Neural progenitor cell (in vitro differentiated cells): ENCODE results near the gene MVK. TPM values are rescaled to one million over a fixed set of nuclear protein-coding genes. Genes with fewer than 3 reads are reported as not detected.

ENCODE experiments used
- DNase-seq: peaks from one replicate; pipeline ENCODE4 v3.0.0-alpha.2; 2016; ENCODE audit warnings: low spot score
- H2AFZ ChIP-seq: fragments of 200-600 bp; sonication (generic); replicated peaks from 2 replicates; pipeline ENCODE4 v1.6.1; 2016; ENCODE audit warnings: antibody characterized with exemption
- H3F3A ChIP-seq: fragments of 200-600 bp; sonication (generic); 2 replicates; pipeline ENCODE4 v1.6.1; 2016; ENCODE audit warnings: antibody characterized with exemption, low read depth
- H3K27ac ChIP-seq: fragments of 200-600 bp; sonication (generic); 2 replicates; pipeline ENCODE4 v1.5.1; 2016; ENCODE audit warnings: mild to moderate bottlenecking
- H3K27me3 ChIP-seq: fragments of 200-600 bp; sonication (generic); 2 replicates; pipeline ENCODE4 v1.6.1; 2016; ENCODE audit warnings: mild to moderate bottlenecking, moderate library complexity
- H3K36me3 ChIP-seq: fragments of 200-600 bp; sonication (generic); 2 replicates; pipeline ENCODE4 v1.5.1; 2016
- H3K4me1 ChIP-seq: fragments of 200-600 bp; sonication (generic); 2 replicates; pipeline ENCODE4 v1.6.1; 2016; ENCODE audit warnings: mixed run types
- H3K4me2 ChIP-seq: fragments of 200-600 bp; sonication (generic); 2 replicates; pipeline ENCODE4 v1.6.1; 2016
- H3K4me3 ChIP-seq: fragments of 200-600 bp; sonication (generic); 2 replicates; pipeline ENCODE4 v1.5.1; 2016
- H3K79me2 ChIP-seq: fragments of 200-600 bp; sonication (generic); 2 replicates; pipeline ENCODE4 v1.6.1; 2016; ENCODE audit warnings: low read depth
- H3K9ac ChIP-seq: fragments of 200-600 bp; sonication (generic); 2 replicates; pipeline ENCODE4 v1.6.1; 2016
- H3K9me3 ChIP-seq: fragments of 200-600 bp; sonication (generic); 2 replicates; pipeline ENCODE4 v1.5.1; 2016; ENCODE audit warnings: low read depth
- H4K20me1 ChIP-seq: fragments of 200-600 bp; sonication (generic); 2 replicates; pipeline ENCODE4 v1.6.1; 2016; ENCODE audit warnings: low read depth
- H3K27ac Mint-ChIP-seq: 3 replicates; pipeline ENCODE4 v1.8.0; 2021; ENCODE audit warnings: mixed read lengths
- H3K27me3 Mint-ChIP-seq: 2 replicates; pipeline ENCODE4 v1.8.0; 2022; ENCODE audit warnings: low read depth, mild to moderate bottlenecking, inconsistent platforms, moderate library complexity, mixed read lengths; ENCODE audit not compliant: insufficient read depth
- H3K36me3 Mint-ChIP-seq: 3 replicates; pipeline ENCODE4 v1.8.0; 2021; ENCODE audit warnings: mixed read lengths
- H3K4me1 Mint-ChIP-seq: 3 replicates; pipeline ENCODE4 v1.8.0; 2021; ENCODE audit warnings: mixed read lengths
- H3K4me3 Mint-ChIP-seq: 3 replicates; pipeline ENCODE4 v1.8.0; 2021; ENCODE audit warnings: mild to moderate bottlenecking, moderate library complexity, mixed read lengths
- H3K9me3 Mint-ChIP-seq: 3 replicates; pipeline ENCODE4 v1.8.0; 2020; ENCODE audit warnings: mixed read lengths
- EZH2 ChIP-seq: fragments of 200-600 bp; sonication (generic); IDR thresholded peaks from 2 replicates; pipeline ENCODE4 v1.6.1; 2017; ENCODE audit warnings: antibody characterized with exemption, mild to moderate bottlenecking, moderate library complexity
- EZH2phosphoT487 ChIP-seq: fragments of 200-600 bp; sonication (generic); IDR thresholded peaks from 2 replicates; pipeline ENCODE4 v1.6.1; 2017; ENCODE audit warnings: antibody characterized with exemption
- total RNA-seq: library from RNA; depleted of rRNA; stranded (reverse); fragments of >200 nt; gene quantifications from 2 replicates; pipeline ENCODE4 v1.2.3, GENCODE V29; 2015; ENCODE audit warnings: low replicate concordance
- TF ChIP-seq, protein P1 (sequence below): fragments of 200-600 bp; sonication (generic); IDR thresholded peaks from 2 replicates; pipeline ENCODE4 v1.5.1; 2017; ENCODE audit warnings: antibody characterized with exemption, mild to moderate bottlenecking

The MVK gene
- total RNA-seq, 1 donor from 2014 or later: 8.3 TPM

DNA sequence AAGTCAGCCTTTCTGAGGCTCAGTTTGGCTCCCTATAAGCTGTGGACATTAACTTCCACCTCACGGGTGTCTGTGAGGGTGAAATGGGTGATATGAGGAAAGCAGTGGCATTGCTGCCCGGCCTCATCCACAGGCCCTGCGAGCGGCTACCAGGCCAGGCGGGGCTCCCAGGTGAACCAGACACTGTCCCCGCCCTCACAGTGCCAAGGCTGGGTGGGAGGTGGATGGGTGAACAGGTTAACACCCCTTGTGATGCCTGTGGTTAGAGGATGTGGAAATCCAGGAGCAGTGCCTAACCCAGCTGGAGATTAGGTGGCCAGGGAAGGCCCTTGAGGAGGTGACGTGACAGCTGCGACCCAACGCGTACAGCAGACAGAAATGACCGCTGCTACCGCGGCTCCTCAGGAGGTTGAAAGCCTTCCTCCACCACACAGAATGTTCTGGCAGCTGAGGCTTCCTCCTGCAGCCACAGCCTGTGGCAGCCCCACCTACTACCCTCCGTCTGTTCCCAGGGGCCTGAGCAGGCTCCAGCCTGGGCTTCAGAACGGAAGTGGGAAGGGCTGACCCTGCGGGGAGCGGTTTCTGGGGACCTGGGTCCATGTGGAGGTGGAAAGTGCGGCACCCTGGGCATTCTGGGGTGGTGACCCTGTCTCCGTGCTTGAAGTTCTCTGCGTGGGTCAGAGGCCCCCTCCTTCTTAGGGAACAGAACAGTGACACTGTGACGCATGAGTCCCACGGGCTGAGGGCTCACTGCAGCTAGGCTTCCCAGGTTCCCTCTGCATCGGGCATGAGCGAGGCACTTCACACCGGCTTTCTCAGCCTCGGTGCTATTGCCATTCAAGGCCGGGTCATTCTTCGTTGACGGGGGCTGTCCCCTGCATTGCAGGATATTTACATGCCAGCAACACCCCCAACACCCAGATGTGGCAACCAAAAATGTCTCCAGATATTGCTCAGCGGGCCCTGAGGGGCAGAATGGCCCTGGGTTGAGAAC lies 10.0 kb upstream of the MVK start:
- no peak for TF ChIP-seq EZH2
- TF ChIP-seq EZH2phosphoT487: no peak
- TF ChIP-seq, protein P1, sequence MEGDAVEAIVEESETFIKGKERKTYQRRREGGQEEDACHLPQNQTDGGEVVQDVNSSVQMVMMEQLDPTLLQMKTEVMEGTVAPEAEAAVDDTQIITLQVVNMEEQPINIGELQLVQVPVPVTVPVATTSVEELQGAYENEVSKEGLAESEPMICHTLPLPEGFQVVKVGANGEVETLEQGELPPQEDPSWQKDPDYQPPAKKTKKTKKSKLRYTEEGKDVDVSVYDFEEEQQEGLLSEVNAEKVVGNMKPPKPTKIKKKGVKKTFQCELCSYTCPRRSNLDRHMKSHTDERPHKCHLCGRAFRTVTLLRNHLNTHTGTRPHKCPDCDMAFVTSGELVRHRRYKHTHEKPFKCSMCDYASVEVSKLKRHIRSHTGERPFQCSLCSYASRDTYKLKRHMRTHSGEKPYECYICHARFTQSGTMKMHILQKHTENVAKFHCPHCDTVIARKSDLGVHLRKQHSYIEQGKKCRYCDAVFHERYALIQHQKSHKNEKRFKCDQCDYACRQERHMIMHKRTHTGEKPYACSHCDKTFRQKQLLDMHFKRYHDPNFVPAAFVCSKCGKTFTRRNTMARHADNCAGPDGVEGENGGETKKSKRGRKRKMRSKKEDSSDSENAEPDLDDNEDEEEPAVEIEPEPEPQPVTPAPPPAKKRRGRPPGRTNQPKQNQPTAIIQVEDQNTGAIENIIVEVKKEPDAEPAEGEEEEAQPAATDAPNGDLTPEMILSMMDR: no peak
- Histone ChIP-seq H3K9ac (no peak overlapping the region), H3K4me1 (no peaks in the 10 kb centered on the region), H3K27me3 (no peaks in the 10 kb centered on the region), H3K27ac (no peak overlapping the region), H3K36me3 (no peaks in the 10 kb centered on the region), H2AFZ (no peak overlapping the region), H3K4me3 (no peak overlapping the region), H3K9me3 (no peaks in the 10 kb centered on the region), H4K20me1 (no peaks in the 10 kb centered on the region), H3K79me2 (no peaks in the 10 kb centered on the region), H3F3A (no peaks in the 10 kb centered on the region), H3K4me2 (no peak overlapping the region)
- Mint-ChIP-seq H3K9me3 (no peaks in the 10 kb centered on the region), H3K27ac (no peak overlapping the region), H3K4me1 (peaks cover 6% of the 10 kb centered on the region), H3K4me3 (no peak overlapping the region), H3K27me3 (peaks cover 6% of the 10 kb centered on the region), H3K36me3 (peaks cover 27% of the 10 kb centered on the region)
- DNase-seq: no peak

- no peak overlapping the region for H3K27ac ChIP-seq
- H3K79me2 ChIP-seq: no peaks in the 10 kb centered on the region
- no peaks in the 10 kb centered on the region for H3K27me3 ChIP-seq
- Mint-ChIP-seq H3K9me3 (no peaks in the 10 kb centered on the region), H3K4me3 (no peak overlapping the region), H3K27me3 (peaks cover 6% of the 10 kb centered on the region), H3K27ac (no peak overlapping the region), H3K36me3 (peaks cover 28% of the 10 kb centered on the region), H3K4me1 (peaks cover 3% of the 10 kb centered on the region)
- no peak overlapping the region for H3K4me2 ChIP-seq
- H4K20me1 ChIP-seq: no peaks in the 10 kb centered on the region
- H3K4me3 ChIP-seq: no peak overlapping the region
- DNase-seq: no peak
- H3K36me3 ChIP-seq: no peaks in the 10 kb centered on the region
- no peak overlapping the region for H3K9ac ChIP-seq
- H3K4me1 ChIP-seq: no peaks in the 10 kb centered on the region
- H3K9me3 ChIP-seq: no peaks in the 10 kb centered on the region
- TF ChIP-seq, protein P1: no peak
- TF ChIP-seq EZH2phosphoT487 (no peak), EZH2 (no peak)
- H3F3A ChIP-seq: no peaks in the 10 kb centered on the region
- no peak overlapping the region for H2AFZ ChIP-seq
Observed at GRCh38 chr12:109566424-109566823, 7.2 kb upstream of the MVK start.

DNA sequence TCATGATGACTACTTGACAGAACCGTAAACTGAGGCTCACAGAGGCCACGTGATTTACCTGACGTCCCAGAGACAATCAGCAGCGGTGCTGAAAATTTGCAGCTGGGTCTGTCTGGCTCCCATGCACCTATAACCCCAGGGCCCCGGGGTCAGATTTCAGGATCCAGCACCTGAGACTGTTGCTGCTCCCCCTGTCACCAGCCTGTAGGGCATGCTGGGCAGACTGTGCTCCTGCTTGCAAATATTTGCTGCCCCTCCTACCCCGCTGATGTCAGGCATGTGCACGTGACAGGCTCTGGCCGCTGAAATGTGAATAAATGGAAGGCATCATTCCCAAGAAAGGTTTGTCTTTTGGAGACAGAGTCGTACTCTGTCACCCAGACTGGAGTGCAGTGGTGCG lies 6.3 kb upstream of the MVK start:
- H3K27me3 Mint-ChIP-seq: peaks cover 4% of the 10 kb centered on the region
- peaks cover 5% of the 10 kb centered on the region for H3K4me1 Mint-ChIP-seq

More for the DNA sequence above, 6.3 kb upstream of the MVK start:
- Histone ChIP-seq H3K9me3 (no peaks in the 10 kb centered on the region), H3K4me3 (no peak overlapping the region), H3K36me3 (no peaks in the 10 kb centered on the region), H3F3A (no peaks in the 10 kb centered on the region), H3K9ac (no peak overlapping the region), H4K20me1 (no peaks in the 10 kb centered on the region), H2AFZ (no peak overlapping the region), H3K27me3 (no peaks in the 10 kb centered on the region), H3K4me2 (no peak overlapping the region), H3K27ac (no peak overlapping the region), H3K79me2 (no peaks in the 10 kb centered on the region), H3K4me1 (no peaks in the 10 kb centered on the region)
- no peak for DNase-seq
- Mint-ChIP-seq H3K36me3 (peaks cover 26% of the 10 kb centered on the region), H3K4me3 (no peak overlapping the region), H3K9me3 (no peaks in the 10 kb centered on the region), H3K27ac (no peak overlapping the region)
- TF ChIP-seq, protein P1: no peak
- TF ChIP-seq EZH2phosphoT487: no peak
- TF ChIP-seq EZH2: no peak
